Uterus (tissue), 2 donors: ENCODE measurements around the gene WDR59.

ENCODE experiments used
- CTCF ChIP-seq, 4 experiments: fragments of 200-600 bp in 2 of 4; fragments of 450-650 bp in 2 of 4; sonication (generic) in 2 of 4; IDR thresholded peaks; one replicate each; pipeline ENCODE4 v1.5.1; 2016 to 2019; ENCODE audit warnings: antibody characterized with exemption in 4 of 4, mild to moderate bottlenecking in 2 of 4, moderate library complexity in 1 of 4
- POLR2A ChIP-seq, 2 donors: fragments of 450-650 bp; IDR thresholded peaks; one replicate each; pipeline ENCODE4 v1.6.1; 2016; ENCODE audit warnings: antibody characterized with exemption in 2 of 2, mild to moderate bottlenecking in 1 of 2, moderate library complexity in 1 of 2

- TF ChIP-seq CTCF (IDR thresholded peaks at IDR 0.05) (no peak), POLR2A (IDR thresholded peaks at IDR 0.05) (no peak)
These were observed 58.1 kb downstream of the WDR59 start for GRCh38 chr16:74926805-74927204.
